ENCODE measurements around the gene ZNF503.

Gene ZNF503

GRCh38 chr10:75418293-75418692, 16.7 kb upstream of the ZNF503 start:
- H3K4me3 ChIP-seq (ENCODE audit: insufficient read depth, low read length, poor library complexity, severe bottlenecking) = no peak overlapping the region
- H2AFZ ChIP-seq (ENCODE audit: low read depth, low read length, severe bottlenecking) = no peak overlapping the region
- H3K4me2 ChIP-seq (ENCODE audit: low read depth, low read length, poor library complexity, severe bottlenecking) = no peak overlapping the region
- no peak overlapping the region for H3K27ac ChIP-seq (ENCODE audit: low read depth, low read length)
- H3K9me2 ChIP-seq (replicated peaks; ENCODE audit: insufficient read depth, low read length) = no peaks in the 10 kb centered on the region
- no peaks in the 10 kb centered on the region for H3K9me3 ChIP-seq (ENCODE audit: insufficient read depth, low read length)
- TF ChIP-seq EZH2phosphoT487 (conservative IDR thresholded peaks at IDR 0.05; ENCODE audit: low read length) = no peak
- TF ChIP-seq, protein P1, sequence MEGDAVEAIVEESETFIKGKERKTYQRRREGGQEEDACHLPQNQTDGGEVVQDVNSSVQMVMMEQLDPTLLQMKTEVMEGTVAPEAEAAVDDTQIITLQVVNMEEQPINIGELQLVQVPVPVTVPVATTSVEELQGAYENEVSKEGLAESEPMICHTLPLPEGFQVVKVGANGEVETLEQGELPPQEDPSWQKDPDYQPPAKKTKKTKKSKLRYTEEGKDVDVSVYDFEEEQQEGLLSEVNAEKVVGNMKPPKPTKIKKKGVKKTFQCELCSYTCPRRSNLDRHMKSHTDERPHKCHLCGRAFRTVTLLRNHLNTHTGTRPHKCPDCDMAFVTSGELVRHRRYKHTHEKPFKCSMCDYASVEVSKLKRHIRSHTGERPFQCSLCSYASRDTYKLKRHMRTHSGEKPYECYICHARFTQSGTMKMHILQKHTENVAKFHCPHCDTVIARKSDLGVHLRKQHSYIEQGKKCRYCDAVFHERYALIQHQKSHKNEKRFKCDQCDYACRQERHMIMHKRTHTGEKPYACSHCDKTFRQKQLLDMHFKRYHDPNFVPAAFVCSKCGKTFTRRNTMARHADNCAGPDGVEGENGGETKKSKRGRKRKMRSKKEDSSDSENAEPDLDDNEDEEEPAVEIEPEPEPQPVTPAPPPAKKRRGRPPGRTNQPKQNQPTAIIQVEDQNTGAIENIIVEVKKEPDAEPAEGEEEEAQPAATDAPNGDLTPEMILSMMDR (IDR thresholded peaks at IDR 0.05; ENCODE audit: insufficient read depth, low read length, poor library complexity, severe bottlenecking) = no peak
- H3K9ac ChIP-seq (ENCODE audit: low read length) = no peak overlapping the region
- H3K79me2 ChIP-seq (ENCODE audit: insufficient read depth, low read length) = no peaks in the 10 kb centered on the region
- no peaks in the 10 kb centered on the region for H3K36me3 ChIP-seq (ENCODE audit: low read length)
- H3K27me3 ChIP-seq (ENCODE audit: low read length) = no peaks in the 10 kb centered on the region
- no peaks in the 10 kb centered on the region for H4K20me1 ChIP-seq (ENCODE audit: low read depth, low read length)
- H3F3A ChIP-seq (ENCODE audit: insufficient read depth) = no peaks in the 10 kb centered on the region

DNA sequence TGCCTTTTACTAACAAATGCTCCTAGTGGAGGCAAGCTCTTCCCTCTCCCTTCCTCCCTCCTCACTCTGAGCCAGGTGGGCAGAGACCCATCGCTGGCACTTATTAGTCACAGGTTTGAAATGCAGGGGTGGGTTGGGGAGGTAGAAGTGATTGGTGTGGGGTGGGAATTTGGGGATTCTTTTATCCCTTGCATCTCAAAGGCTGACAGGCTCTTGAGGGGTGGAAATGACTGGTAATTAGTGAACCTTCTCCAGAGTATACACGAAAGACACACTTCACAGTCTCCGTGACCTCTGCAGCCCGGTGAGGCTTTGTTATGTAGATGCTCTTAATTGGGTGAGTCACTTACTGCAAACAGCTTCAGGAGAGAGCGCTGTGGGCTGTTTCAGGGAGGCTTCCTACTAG, 16.0 kb upstream of the ZNF503 start:
- Histone ChIP-seq H3K9me3 (ENCODE audit: insufficient read depth, low read length) (no peaks in the 10 kb centered on the region), H3K9ac (ENCODE audit: low read length) (no peak overlapping the region), H3K9me2 (replicated peaks; ENCODE audit: insufficient read depth, low read length) (no peaks in the 10 kb centered on the region), H3K27me3 (ENCODE audit: low read length) (no peaks in the 10 kb centered on the region), H3F3A (ENCODE audit: insufficient read depth) (no peaks in the 10 kb centered on the region), H3K4me2 (ENCODE audit: low read depth, low read length, poor library complexity, severe bottlenecking) (no peak overlapping the region), H4K20me1 (ENCODE audit: low read depth, low read length) (no peaks in the 10 kb centered on the region), H3K36me3 (ENCODE audit: low read length) (no peaks in the 10 kb centered on the region), H3K27ac (ENCODE audit: low read depth, low read length) (no peak overlapping the region), H2AFZ (ENCODE audit: low read depth, low read length, severe bottlenecking) (no peak overlapping the region), H3K79me2 (ENCODE audit: insufficient read depth, low read length) (no peaks in the 10 kb centered on the region), H3K4me3 (ENCODE audit: insufficient read depth, low read length, poor library complexity, severe bottlenecking) (no peak overlapping the region)
- no peak for TF ChIP-seq EZH2phosphoT487 (conservative IDR thresholded peaks at IDR 0.05; ENCODE audit: low read length)
- TF ChIP-seq, protein P1 (IDR thresholded peaks at IDR 0.05; ENCODE audit: insufficient read depth, low read length, poor library complexity, severe bottlenecking) = no peak

GRCh38 chr10:75414527-75414926, 13.0 kb upstream of the ZNF503 start:
- no peaks in the 10 kb centered on the region for H3K27me3 ChIP-seq (ENCODE audit: low read length)
- no peaks in the 10 kb centered on the region for H4K20me1 ChIP-seq (ENCODE audit: low read depth, low read length)
- H3K36me3 ChIP-seq (ENCODE audit: low read length) = no peaks in the 10 kb centered on the region
- no peaks in the 10 kb centered on the region for H3K79me2 ChIP-seq (ENCODE audit: insufficient read depth, low read length)
- no peak overlapping the region for H2AFZ ChIP-seq (ENCODE audit: low read depth, low read length, severe bottlenecking)
- TF ChIP-seq, protein P1 (IDR thresholded peaks at IDR 0.05; ENCODE audit: insufficient read depth, low read length, poor library complexity, severe bottlenecking) = no peak
- no peak for TF ChIP-seq EZH2phosphoT487 (conservative IDR thresholded peaks at IDR 0.05; ENCODE audit: low read length)
- H3F3A ChIP-seq (ENCODE audit: insufficient read depth) = no peaks in the 10 kb centered on the region
- no peak overlapping the region for H3K27ac ChIP-seq (ENCODE audit: low read depth, low read length)
- H3K4me2 ChIP-seq (ENCODE audit: low read depth, low read length, poor library complexity, severe bottlenecking) = no peak overlapping the region
- no peak overlapping the region for H3K9ac ChIP-seq (ENCODE audit: low read length)
- no peak overlapping the region for H3K4me3 ChIP-seq (ENCODE audit: insufficient read depth, low read length, poor library complexity, severe bottlenecking)
- H3K9me2 ChIP-seq (replicated peaks; ENCODE audit: insufficient read depth, low read length) = no peaks in the 10 kb centered on the region
- H3K9me3 ChIP-seq (ENCODE audit: insufficient read depth, low read length) = no peaks in the 10 kb centered on the region
